DOHH2 (cell line): ENCODE results near the gene SULT4A1.

Experiments
- H3F3A ChIP-seq: fragments of 200-600 bp; sonication (generic), shearing (Covaris generic); 2 replicates; pipeline ENCODE4 v1.6.0; 2016; ENCODE audit warnings: antibody characterized with exemption, mild to moderate bottlenecking; ENCODE audit not compliant: control insufficient read depth, insufficient read depth
- H3K27ac ChIP-seq: fragments of 200-600 bp; sonication (generic); 2 replicates; pipeline ENCODE4 v1.5.1; 2014; ENCODE audit warnings: low read depth, mild to moderate bottlenecking, low read length, moderate library complexity
- H3K27me3 ChIP-seq: fragments of 200-600 bp; sonication (generic); 2 replicates; pipeline ENCODE4 v1.6.1; 2014; ENCODE audit warnings: mild to moderate bottlenecking, low read length, mixed read lengths; ENCODE audit not compliant: control insufficient read depth
- H3K36me3 ChIP-seq: fragments of 200-600 bp; sonication (generic); 2 replicates; pipeline ENCODE4 v1.6.1; 2014; ENCODE audit warnings: mild to moderate bottlenecking, low read length, moderate library complexity, mixed read lengths; ENCODE audit not compliant: control insufficient read depth
- H3K4me1 ChIP-seq: fragments of 200-600 bp; sonication (generic); 2 replicates; pipeline ENCODE4 v1.6.1; 2014; ENCODE audit warnings: mild to moderate bottlenecking, low read length, mixed read lengths; ENCODE audit not compliant: control insufficient read depth
- H3K4me2 ChIP-seq: fragments of 200-600 bp; sonication (generic); 2 replicates; pipeline ENCODE4 v1.6.0; 2014; ENCODE audit warnings: mild to moderate bottlenecking, low read length, moderate library complexity
- H3K4me3 ChIP-seq: fragments of 200-600 bp; sonication (generic); 2 replicates; pipeline ENCODE4 v1.5.1; 2014; ENCODE audit warnings: mild to moderate bottlenecking, low read length, mixed read lengths
- H3K79me2 ChIP-seq: fragments of 200-600 bp; sonication (generic); 2 replicates; pipeline ENCODE4 v1.6.1; 2014; ENCODE audit warnings: mild to moderate bottlenecking, low read length, mixed read lengths; ENCODE audit not compliant: control insufficient read depth
- H3K9me2 ChIP-seq: fragments of 200-600 bp; sonication (generic); replicated peaks from 2 replicates; pipeline ENCODE4 v1.6.1; 2014; ENCODE audit warnings: mild to moderate bottlenecking, low read length, mixed read lengths; ENCODE audit not compliant: control insufficient read depth
- H3K9me3 ChIP-seq: fragments of 200-600 bp; sonication (generic); 2 replicates; pipeline ENCODE4 v1.6.1; 2014; ENCODE audit warnings: antibody characterized with exemption, low read length, mixed read lengths; ENCODE audit not compliant: control insufficient read depth, insufficient read depth
- H4K20me1 ChIP-seq: fragments of 200-600 bp; sonication (generic); 2 replicates; pipeline ENCODE4 v1.6.0; 2014; ENCODE audit warnings: low read depth, mild to moderate bottlenecking, antibody characterized with exemption, low read length, moderate library complexity; ENCODE audit not compliant: control insufficient read depth, insufficient read depth
- CTCF ChIP-seq: fragments of 200-600 bp; sonication (generic); IDR thresholded peaks from one replicate; pipeline ENCODE4 v1.5.1; 2014; ENCODE audit warnings: antibody characterized with exemption, mild to moderate bottlenecking, low read depth, low read length; ENCODE audit not compliant: poor library complexity, severe bottlenecking
- EZH2phosphoT487 ChIP-seq: fragments of 200-600 bp; sonication (generic); IDR thresholded peaks from 2 replicates; pipeline ENCODE4 v1.6.1; 2017; ENCODE audit warnings: borderline replicate concordance, mild to moderate bottlenecking, antibody characterized with exemption, low read length, moderate library complexity, mixed read lengths

The SULT4A1 gene

GRCh38 chr22:43795320-43795719 is 67.0 kb downstream of the SULT4A1 start:
- H3F3A ChIP-seq, result no peaks in the 10 kb centered on the region
- H3K27ac ChIP-seq, result no peak overlapping the region
- no peaks in the 10 kb centered on the region for H3K9me2 ChIP-seq
- H3K36me3 ChIP-seq, result no peaks in the 10 kb centered on the region
- no peak overlapping the region for H3K4me3 ChIP-seq
- H3K79me2 ChIP-seq, result no peaks in the 10 kb centered on the region
- peaks cover 6% of the 10 kb centered on the region for H3K4me1 ChIP-seq
- no peak overlapping the region for H3K4me2 ChIP-seq
- H4K20me1 ChIP-seq, result no peaks in the 10 kb centered on the region
- TF ChIP-seq EZH2phosphoT487 (no peak), CTCF (no peak)
- no peaks in the 10 kb centered on the region for H3K27me3 ChIP-seq
- H3K9me3 ChIP-seq, result no peaks in the 10 kb centered on the region

GRCh38 chr22:43792905-43793304 is 69.4 kb downstream of the SULT4A1 start:
- Histone ChIP-seq H3K27me3 (no peaks in the 10 kb centered on the region), H3K4me2 (no peak overlapping the region), H3K27ac (no peak overlapping the region), H3K9me3 (no peaks in the 10 kb centered on the region), H3K36me3 (no peaks in the 10 kb centered on the region), H3K4me1 (no peaks in the 10 kb centered on the region), H3K4me3 (no peak overlapping the region), H3K79me2 (no peaks in the 10 kb centered on the region), H3K9me2 (no peaks in the 10 kb centered on the region), H3F3A (no peaks in the 10 kb centered on the region), H4K20me1 (no peaks in the 10 kb centered on the region)
- no peak for TF ChIP-seq EZH2phosphoT487
- TF ChIP-seq CTCF, result no peak

GRCh38 chr22:43789452-43789851 is 72.9 kb downstream of the SULT4A1 start:
- TF ChIP-seq CTCF (no peak), EZH2phosphoT487 (no peak)
- no peak overlapping the region for H3K27ac ChIP-seq
- H3F3A ChIP-seq, result no peaks in the 10 kb centered on the region

GRCh38 chr22:43783777-43784176 is 78.5 kb downstream of the SULT4A1 start:
- H3K36me3 ChIP-seq, result no peaks in the 10 kb centered on the region
- H3K4me3 ChIP-seq, result no peak overlapping the region
- H4K20me1 ChIP-seq, result no peaks in the 10 kb centered on the region
- H3K9me3 ChIP-seq, result no peaks in the 10 kb centered on the region
- H3K4me1 ChIP-seq, result no peaks in the 10 kb centered on the region
- no peak overlapping the region for H3K4me2 ChIP-seq
- peaks cover 4% of the 10 kb centered on the region; the same call in 1 of the 2 replicates for H3K27me3 ChIP-seq
- no peak overlapping the region for H3K27ac ChIP-seq
- TF ChIP-seq CTCF, result no peak
- TF ChIP-seq EZH2phosphoT487, result no peak
- H3K9me2 ChIP-seq, result no peaks in the 10 kb centered on the region
- no peaks in the 10 kb centered on the region for H3F3A ChIP-seq
- no peaks in the 10 kb centered on the region for H3K79me2 ChIP-seq

More at GRCh38 chr22:43789452-43789851, 72.9 kb downstream of the SULT4A1 start:
- no peaks in the 10 kb centered on the region for H3K9me3 ChIP-seq
- no peak overlapping the region for H3K4me3 ChIP-seq
- no peaks in the 10 kb centered on the region for H4K20me1 ChIP-seq
- H3K27me3 ChIP-seq, result peaks cover 4% of the 10 kb centered on the region; the same call in 1 of the 2 replicates
- H3K9me2 ChIP-seq, result no peaks in the 10 kb centered on the region
- H3K4me2 ChIP-seq, result no peak overlapping the region
- H3K4me1 ChIP-seq, result no peaks in the 10 kb centered on the region
- H3K79me2 ChIP-seq, result no peaks in the 10 kb centered on the region
- H3K36me3 ChIP-seq, result no peaks in the 10 kb centered on the region
